HEK293 (cell line): ENCODE measurements around the gene DRAP1.

Source experiments
- ELK4 ChIP-seq: IDR thresholded peaks from 2 replicates; pipeline ENCODE4 v1.6.1; 2011; ENCODE audit warnings: mild to moderate bottlenecking, low read depth, low read length, borderline replicate concordance
- KLF1 ChIP-seq: fragments of 450-650 bp; formaldehyde crosslinking; IDR thresholded peaks from 2 replicates; pipeline ENCODE4 v1.5.1; 2016; ENCODE audit warnings: missing biosample characterization, missing genetic modification characterization
- KLF16 ChIP-seq: fragments of 450-650 bp; formaldehyde crosslinking; IDR thresholded peaks from 2 replicates; pipeline ENCODE4 v1.5.1; 2017; ENCODE audit warnings: missing biosample characterization, missing genetic modification characterization
- MYNN ChIP-seq: fragments of 450-650 bp; formaldehyde crosslinking; IDR thresholded peaks from 2 replicates; pipeline ENCODE4 v1.5.1; 2016; ENCODE audit warnings: missing biosample characterization, missing genetic modification characterization, borderline replicate concordance
- PATZ1 ChIP-seq: fragments of 450-650 bp; formaldehyde crosslinking; IDR thresholded peaks from 2 replicates; pipeline ENCODE4 v1.5.1; 2016; ENCODE audit warnings: missing biosample characterization, missing genetic modification characterization
- PRDM4 ChIP-seq: fragments of 450-650 bp; formaldehyde crosslinking; IDR thresholded peaks from 2 replicates; pipeline ENCODE4 v1.5.1; 2017; ENCODE audit warnings: missing biosample characterization, missing genetic modification characterization
- SALL2 ChIP-seq: fragments of 450-650 bp; formaldehyde crosslinking; IDR thresholded peaks from 2 replicates; pipeline ENCODE4 v1.5.0; 2017; ENCODE audit warnings: missing biosample characterization, mild to moderate bottlenecking, missing genetic modification characterization, borderline replicate concordance
- ZBTB17 ChIP-seq: fragments of 450-650 bp; formaldehyde crosslinking; IDR thresholded peaks from 2 replicates; pipeline ENCODE4 v1.5.1; 2016; ENCODE audit warnings: missing biosample characterization, missing genetic modification characterization
- ZBTB7A ChIP-seq: fragments of 450-650 bp; formaldehyde crosslinking; IDR thresholded peaks from 2 replicates; pipeline ENCODE4 v1.5.1; 2016; ENCODE audit warnings: low read depth, missing biosample characterization, missing genetic modification characterization
- ZBTB8A ChIP-seq: fragments of 450-650 bp; formaldehyde crosslinking; IDR thresholded peaks from 2 replicates; pipeline ENCODE4 v1.5.1; 2016; ENCODE audit warnings: missing biosample characterization, missing genetic modification characterization
- ZFP41 ChIP-seq: fragments of 450-650 bp; formaldehyde crosslinking; IDR thresholded peaks from 2 replicates; pipeline ENCODE4 v1.5.1; 2016; ENCODE audit warnings: missing biosample characterization, missing genetic modification characterization, borderline replicate concordance
- ZIC2 ChIP-seq: fragments of 450-650 bp; formaldehyde crosslinking; IDR thresholded peaks from 2 replicates; pipeline ENCODE4 v1.5.1; 2016; ENCODE audit warnings: missing biosample characterization, missing genetic modification characterization
- ZNF214 ChIP-seq: fragments of 450-650 bp; formaldehyde crosslinking; IDR thresholded peaks from 2 replicates; pipeline ENCODE4 v1.5.1; 2017; ENCODE audit warnings: missing biosample characterization, mild to moderate bottlenecking, missing genetic modification characterization, borderline replicate concordance
- ZNF26 ChIP-seq: fragments of 450-650 bp; formaldehyde crosslinking; IDR thresholded peaks from 2 replicates; pipeline ENCODE4 v1.5.1; 2016; ENCODE audit warnings: missing biosample characterization, missing genetic modification characterization
- ZNF362 ChIP-seq: fragments of 450-650 bp; formaldehyde crosslinking; IDR thresholded peaks from 2 replicates; pipeline ENCODE4 v1.5.1; 2016; ENCODE audit warnings: missing biosample characterization, missing genetic modification characterization
- ZNF37A ChIP-seq: fragments of 450-650 bp; IDR thresholded peaks from 2 replicates; pipeline ENCODE4 v1.5.1; 2018; ENCODE audit warnings: missing biosample characterization, missing genetic modification characterization
- ZNF549 ChIP-seq: fragments of 450-650 bp; IDR thresholded peaks from 2 replicates; pipeline ENCODE4 v1.5.1; 2018; ENCODE audit warnings: missing biosample characterization, missing genetic modification characterization, mild to moderate bottlenecking, inconsistent platforms, moderate library complexity
- ZNF571 ChIP-seq: fragments of 450-650 bp; formaldehyde crosslinking; IDR thresholded peaks from 2 replicates; pipeline ENCODE4 v1.5.0; 2017; ENCODE audit warnings: missing biosample characterization, missing genetic modification characterization
- ZNF580 ChIP-seq: fragments of 450-650 bp; formaldehyde crosslinking; IDR thresholded peaks from 2 replicates; pipeline ENCODE4 v1.5.1; 2016; ENCODE audit warnings: missing biosample characterization, missing genetic modification characterization
- ZNF585B ChIP-seq: fragments of 450-650 bp; formaldehyde crosslinking; IDR thresholded peaks from 2 replicates; pipeline ENCODE4 v1.5.1; 2016; ENCODE audit warnings: missing biosample characterization, missing genetic modification characterization
- ZNF596 ChIP-seq: fragments of 450-650 bp; IDR thresholded peaks from 2 replicates; pipeline ENCODE4 v1.5.0; 2018; ENCODE audit warnings: missing biosample characterization, mild to moderate bottlenecking, missing genetic modification characterization, moderate library complexity
- ZNF639 ChIP-seq: fragments of 450-650 bp; formaldehyde crosslinking; IDR thresholded peaks from 2 replicates; pipeline ENCODE4 v1.5.1; 2016; ENCODE audit warnings: missing biosample characterization, missing genetic modification characterization
- ZNF660 ChIP-seq: fragments of 450-650 bp; IDR thresholded peaks from 2 replicates; pipeline ENCODE4 v1.5.1; 2018; ENCODE audit warnings: missing biosample characterization, mild to moderate bottlenecking, missing genetic modification characterization
- ZNF692 ChIP-seq: fragments of 450-650 bp; formaldehyde crosslinking; IDR thresholded peaks from 2 replicates; pipeline ENCODE4 v1.5.1; 2016; ENCODE audit warnings: missing biosample characterization, missing genetic modification characterization
- ZNF707 ChIP-seq: fragments of 450-650 bp; formaldehyde crosslinking; IDR thresholded peaks from 2 replicates; pipeline ENCODE4 v1.5.1; 2016; ENCODE audit warnings: missing biosample characterization, missing genetic modification characterization
- ZNF830 ChIP-seq: fragments of 450-650 bp; IDR thresholded peaks from 2 replicates; pipeline ENCODE4 v1.5.0; 2018; ENCODE audit warnings: missing biosample characterization, missing genetic modification characterization, low read depth, mild to moderate bottlenecking, moderate library complexity
- ZSCAN16 ChIP-seq: fragments of 450-650 bp; formaldehyde crosslinking; IDR thresholded peaks from 2 replicates; pipeline ENCODE4 v1.5.1; 2016; ENCODE audit warnings: missing biosample characterization, missing genetic modification characterization
- ZSCAN30 ChIP-seq: fragments of 450-650 bp; IDR thresholded peaks from 2 replicates; pipeline ENCODE4 v1.5.1; 2018; ENCODE audit warnings: missing biosample characterization, mild to moderate bottlenecking, missing genetic modification characterization, moderate library complexity

DRAP1 gene

GRCh38 chr11:65919141-65919572, at the start of gene DRAP1 (continued):
- TF ChIP-seq PATZ1 (tag by site-specific recombination) = peak; percentile 73
- no peak for TF ChIP-seq ZFP41
- TF ChIP-seq ZNF660 (tag by site-specific recombination) = peak; percentile 97
- TF ChIP-seq ZNF707 (tag by site-specific recombination) = no peak
- no peak for TF ChIP-seq ZNF26 (tag by site-specific recombination)
- TF ChIP-seq KLF16 (tag by site-specific recombination) = peak; percentile 95
- no peak for TF ChIP-seq ZBTB17 (tag by site-specific recombination)
- TF ChIP-seq ZBTB7A (tag by site-specific recombination) = peak; percentile 65; the same call in 1 of the 2 replicates
- peak; percentile 52 for TF ChIP-seq KLF1 (tag by site-specific recombination)
- 0 out of 2 replicates have a peak, but pooled peaks have one; percentile 29 for TF ChIP-seq ZNF580
- TF ChIP-seq SALL2 (tag by site-specific recombination) = 0 out of 2 replicates have a peak, but pooled peaks have one; percentile 51
- TF ChIP-seq ZNF585B (tag by site-specific recombination) = no peak; the same call in 1 of the 2 replicates
- TF ChIP-seq MYNN (tag by site-specific recombination) = no peak
- peak; percentile 90 for TF ChIP-seq ZSCAN30
- no peak for TF ChIP-seq ZNF639
- no peak for TF ChIP-seq ZNF571 (tag by site-specific recombination)
- TF ChIP-seq PRDM4 (tag by site-specific recombination) = peak; percentile 30; the same call in 1 of the 2 replicates
- TF ChIP-seq ZNF830 (tag by site-specific recombination) = peak; percentile 81
- TF ChIP-seq ZNF37A = peak; percentile 83
- peak; percentile 85; the same call in 1 of the 2 replicates for TF ChIP-seq ZNF692 (tag by site-specific recombination)
- 0 out of 2 replicates have a peak, but pooled peaks have one; percentile 25 for TF ChIP-seq ZBTB8A (tag by site-specific recombination)
- TF ChIP-seq ZNF214 (tag by site-specific recombination) = no peak
- TF ChIP-seq ZNF362 (tag by site-specific recombination) = no peak
- peak; percentile 11; the same call in 1 of the 2 replicates for TF ChIP-seq ZIC2 (tag by site-specific recombination)
- no peak; the same call in 1 of the 2 replicates for TF ChIP-seq ZNF549 (tag by site-specific recombination)
- no peak for TF ChIP-seq ELK4
- no peak for TF ChIP-seq ZSCAN16 (tag by site-specific recombination)
- peak; percentile 69 for TF ChIP-seq ZNF596 (tag by site-specific recombination)
